ENCODE data around the gene SCAF11.
"Not testable (repeated sequence)": the region's sequence is repeated elsewhere in the genome, so short reads cannot be mapped to it uniquely, and the experiment has no call there.

Gene SCAF11

GRCh38 chr12:45990468-45991283 is at the start of gene SCAF11:
TSS of gene SCAF11 (minus strand) at chr12:45990574. CDS start at chr12:45964167, 26,407 bp downstream.
- peak; percentile 100 for DNase-seq

- DNase-seq = not testable (repeated sequence)
Observed at GRCh38 chr12:46037066-46037465, 46.7 kb upstream of the SCAF11 start.

- no peak for DNase-seq
Observed at GRCh38 chr12:46027172-46027571, 36.8 kb upstream of the SCAF11 start.

- no peak for DNase-seq
Observed at GRCh38 chr12:46024099-46024498, 33.7 kb upstream of the SCAF11 start.

GRCh38 chr12:46020768-46021167 is 30.4 kb upstream of the SCAF11 start:
- DNase-seq = no peak

GRCh38 chr12:46018712-46019111 is 28.3 kb upstream of the SCAF11 start:
- DNase-seq = not testable (repeated sequence)

GRCh38 chr12:46017866-46018375 is 27.5 kb upstream of the SCAF11 start:
- not testable (repeated sequence) for DNase-seq

GRCh38 chr12:46005823-46006222 is 15.4 kb upstream of the SCAF11 start:
- no peak for DNase-seq

GRCh38 chr12:46005151-46005797 is 14.9 kb upstream of the SCAF11 start:
- DNase-seq = no peak

GRCh38 chr12:46004715-46005114 is 14.3 kb upstream of the SCAF11 start:
- no peak for DNase-seq

- DNase-seq = not testable (repeated sequence)
Observed at GRCh38 chr12:46000076-46000475, 9.7 kb upstream of the SCAF11 start.

- no peak for DNase-seq
Observed at GRCh38 chr12:45994736-45995135, 4.4 kb upstream of the SCAF11 start.

- peak; percentile 88 for DNase-seq
Observed at GRCh38 chr12:45991284-45992249, 1.2 kb upstream of the SCAF11 start.

- DNase-seq = peak; percentile 75
Observed at GRCh38 chr12:45989721-45990467, 480 bp downstream of the SCAF11 start.

- DNase-seq = no peak
Observed at GRCh38 chr12:45989287-45989686, 1.1 kb downstream of the SCAF11 start.

- no peak for DNase-seq
Observed at GRCh38 chr12:45988264-45988663, 2.1 kb downstream of the SCAF11 start.

GRCh38 chr12:45987340-45987727 is 3.0 kb downstream of the SCAF11 start:
- no peak for DNase-seq

GRCh38 chr12:45986641-45987339 is 3.6 kb downstream of the SCAF11 start:
- no peak for DNase-seq

GRCh38 chr12:45981075-45981837 is 9.1 kb downstream of the SCAF11 start:
- no peak for DNase-seq

GRCh38 chr12:45980540-45980939 is 9.8 kb downstream of the SCAF11 start:
- no peak for DNase-seq

- no peak for DNase-seq
Observed at GRCh38 chr12:45978108-45978507, 12.3 kb downstream of the SCAF11 start.
